Neural cell (in vitro differentiated cells): ENCODE data around the gene PDZD4. TPM values are rescaled to one million over a fixed set of nuclear protein-coding genes. Genes with fewer than 3 reads are reported as not detected.

Source experiments
- H2AFZ ChIP-seq: fragments of 200-600, 300-800 bp; sonication (generic), shearing (Covaris generic); 2 replicates; pipeline ENCODE4 v1.6.0; 2014; ENCODE audit warnings: low read depth, mild to moderate bottlenecking, antibody characterized with exemption, low read length, moderate library complexity
- H3F3A ChIP-seq: fragments of 200-600 bp; shearing (Covaris generic); 2 replicates; pipeline ENCODE4 v1.6.1; 2016; ENCODE audit warnings: mild to moderate bottlenecking, moderate library complexity, mixed read lengths, antibody characterized with exemption, low read length; ENCODE audit not compliant: insufficient read depth, poor library complexity, severe bottlenecking
- H3K27ac ChIP-seq: fragments of 200-600, 300-800 bp; sonication (generic), shearing (Covaris generic); 2 replicates; pipeline ENCODE4 v1.5.1; 2014; ENCODE audit warnings: mild to moderate bottlenecking, low read length, moderate library complexity
- H3K27me3 ChIP-seq: fragments of 300-800, 200-600 bp; sonication (generic), shearing (Covaris generic); 2 replicates; pipeline ENCODE4 v1.6.0; 2014; ENCODE audit warnings: mild to moderate bottlenecking, low read depth, low read length, moderate library complexity; ENCODE audit not compliant: insufficient read depth
- H3K36me3 ChIP-seq: fragments of 300-800, 200-600 bp; sonication (generic), shearing (Covaris generic); 2 replicates; pipeline ENCODE4 v1.5.1; 2014; ENCODE audit warnings: mild to moderate bottlenecking, antibody characterized with exemption, low read length, moderate library complexity; ENCODE audit not compliant: insufficient read depth
- H3K4me2 ChIP-seq: fragments of 300-800, 200-600 bp; sonication (generic), shearing (Covaris generic); 2 replicates; pipeline ENCODE4 v1.6.0; 2014; ENCODE audit warnings: mild to moderate bottlenecking, low read length
- H3K4me3 ChIP-seq: fragments of 300-800, 200-600 bp; sonication (generic), shearing (Covaris generic); 2 replicates; pipeline ENCODE4 v1.5.1; 2014; ENCODE audit warnings: mild to moderate bottlenecking, low read length, moderate library complexity
- H3K79me2 ChIP-seq: fragments of 200-600 bp; shearing (Covaris generic); replicated peaks from 2 replicates; pipeline ENCODE4 v1.6.0; 2014; ENCODE audit warnings: mild to moderate bottlenecking, low read length, moderate library complexity; ENCODE audit not compliant: insufficient read depth
- H3K9ac ChIP-seq: fragments of 300-800, 200-600 bp; sonication (generic), shearing (Covaris generic); 2 replicates; pipeline ENCODE4 v1.6.1; 2016; ENCODE audit warnings: mild to moderate bottlenecking, low read length, mixed read lengths
- H3K9me2 ChIP-seq: fragments of 200-600 bp; shearing (Covaris generic); 2 replicates; pipeline ENCODE4 v1.6.1; 2016; ENCODE audit warnings: mild to moderate bottlenecking, low read length, mixed read lengths; ENCODE audit not compliant: insufficient read depth
- H3K9me3 ChIP-seq: fragments of 200-600, 300-800 bp; sonication (generic), shearing (Covaris generic); 2 replicates; pipeline ENCODE4 v1.6.1; 2016; ENCODE audit warnings: mild to moderate bottlenecking, mixed run types, low read length, moderate library complexity, mixed read lengths
- H4K20me1 ChIP-seq: fragments of 200-600 bp; shearing (Covaris generic); 2 replicates; pipeline ENCODE4 v1.6.1; 2016; ENCODE audit warnings: mild to moderate bottlenecking, mixed run types; ENCODE audit not compliant: insufficient read depth
- EP300 ChIP-seq: fragments of 450-650 bp; conservative IDR thresholded peaks from 2 replicates; pipeline ENCODE4 v1.6.1; 2014; ENCODE audit warnings: antibody characterized with exemption, mild to moderate bottlenecking, moderate library complexity; ENCODE audit not compliant: poor library complexity, severe bottlenecking
- EZH2 ChIP-seq: fragments of 200-600, 300-800 bp; shearing (Covaris generic), sonication (generic); IDR thresholded peaks from 2 replicates; pipeline ENCODE4 v1.6.1; 2014; ENCODE audit warnings: antibody characterized with exemption, low read length, borderline replicate concordance, mild to moderate bottlenecking; ENCODE audit not compliant: insufficient read depth, poor library complexity, severe bottlenecking
- MXI1 ChIP-seq: fragments of 450-650 bp; conservative IDR thresholded peaks from 2 replicates; pipeline ENCODE4 v1.6.1; 2014; ENCODE audit warnings: antibody characterized with exemption, mild to moderate bottlenecking; ENCODE audit not compliant: poor library complexity, severe bottlenecking
- POLR2AphosphoS5 ChIP-seq: IDR thresholded peaks from 2 replicates; pipeline ENCODE4 v1.6.1; 2012
- RAD21 ChIP-seq: fragments of 450-650 bp; conservative IDR thresholded peaks from 2 replicates; pipeline ENCODE4 v1.6.1; 2014; ENCODE audit warnings: antibody characterized with exemption, mild to moderate bottlenecking, moderate library complexity
- SMC3 ChIP-seq: fragments of 450-650 bp; conservative IDR thresholded peaks from 2 replicates; pipeline ENCODE4 v1.6.1; 2014; ENCODE audit warnings: antibody characterized with exemption, mild to moderate bottlenecking, moderate library complexity; ENCODE audit not compliant: poor library complexity
- TAF1 ChIP-seq: IDR thresholded peaks from 2 replicates; pipeline ENCODE4 v1.6.1; 2012; ENCODE audit warnings: low read depth
- polyA plus RNA-seq: library from polyadenylated mRNA; depleted of rRNA; stranded (reverse); fragments of >200 nt; gene quantifications from 2 replicates; pipeline ENCODE4 v1.2.3, GENCODE V29; 2014
- TF ChIP-seq, protein P1 (sequence below): fragments of 450-650 bp; IDR thresholded peaks from 2 replicates; pipeline ENCODE4 v1.5.1; 2014; ENCODE audit warnings: antibody characterized with exemption, mild to moderate bottlenecking, moderate library complexity; ENCODE audit not compliant: poor library complexity, severe bottlenecking
- TF ChIP-seq, protein P2 (sequence below): IDR thresholded peaks from 2 replicates; pipeline ENCODE4 v1.6.1; 2012; ENCODE audit warnings: borderline replicate concordance

The PDZD4 gene
- polyA plus RNA-seq, 1 donor from 2014 or later = 343 TPM

DNA sequence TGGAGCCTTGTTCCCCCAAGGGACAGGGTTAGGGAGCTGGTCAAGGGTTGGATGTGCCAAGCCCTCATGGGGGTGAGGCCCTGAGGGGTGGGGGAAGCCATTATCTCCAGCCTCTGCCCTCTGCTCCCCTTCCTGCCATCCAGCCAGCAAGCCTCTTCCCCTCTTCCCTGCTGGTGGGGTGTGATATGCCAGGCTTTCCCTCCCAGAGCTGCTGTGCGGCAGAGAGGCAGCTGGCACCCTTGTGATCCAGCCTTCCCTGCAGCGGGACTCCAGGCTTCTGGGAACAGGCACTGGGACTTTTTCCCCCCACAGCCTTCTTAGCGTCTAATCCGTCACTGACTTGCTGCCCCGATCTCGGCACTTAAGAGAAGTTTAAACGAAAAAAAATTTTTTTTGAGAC, 29.6 kb downstream of the PDZD4 start:
- H3K4me3 ChIP-seq = no peak overlapping the region
- TF ChIP-seq, protein P1, sequence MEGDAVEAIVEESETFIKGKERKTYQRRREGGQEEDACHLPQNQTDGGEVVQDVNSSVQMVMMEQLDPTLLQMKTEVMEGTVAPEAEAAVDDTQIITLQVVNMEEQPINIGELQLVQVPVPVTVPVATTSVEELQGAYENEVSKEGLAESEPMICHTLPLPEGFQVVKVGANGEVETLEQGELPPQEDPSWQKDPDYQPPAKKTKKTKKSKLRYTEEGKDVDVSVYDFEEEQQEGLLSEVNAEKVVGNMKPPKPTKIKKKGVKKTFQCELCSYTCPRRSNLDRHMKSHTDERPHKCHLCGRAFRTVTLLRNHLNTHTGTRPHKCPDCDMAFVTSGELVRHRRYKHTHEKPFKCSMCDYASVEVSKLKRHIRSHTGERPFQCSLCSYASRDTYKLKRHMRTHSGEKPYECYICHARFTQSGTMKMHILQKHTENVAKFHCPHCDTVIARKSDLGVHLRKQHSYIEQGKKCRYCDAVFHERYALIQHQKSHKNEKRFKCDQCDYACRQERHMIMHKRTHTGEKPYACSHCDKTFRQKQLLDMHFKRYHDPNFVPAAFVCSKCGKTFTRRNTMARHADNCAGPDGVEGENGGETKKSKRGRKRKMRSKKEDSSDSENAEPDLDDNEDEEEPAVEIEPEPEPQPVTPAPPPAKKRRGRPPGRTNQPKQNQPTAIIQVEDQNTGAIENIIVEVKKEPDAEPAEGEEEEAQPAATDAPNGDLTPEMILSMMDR = no peak
- TF ChIP-seq EP300 = no peak
- no peak for TF ChIP-seq MXI1
- no peak for TF ChIP-seq EZH2
- no peak for TF ChIP-seq POLR2AphosphoS5
- TF ChIP-seq TAF1 = no peak
- TF ChIP-seq SMC3 = no peak
- TF ChIP-seq, protein P2, sequence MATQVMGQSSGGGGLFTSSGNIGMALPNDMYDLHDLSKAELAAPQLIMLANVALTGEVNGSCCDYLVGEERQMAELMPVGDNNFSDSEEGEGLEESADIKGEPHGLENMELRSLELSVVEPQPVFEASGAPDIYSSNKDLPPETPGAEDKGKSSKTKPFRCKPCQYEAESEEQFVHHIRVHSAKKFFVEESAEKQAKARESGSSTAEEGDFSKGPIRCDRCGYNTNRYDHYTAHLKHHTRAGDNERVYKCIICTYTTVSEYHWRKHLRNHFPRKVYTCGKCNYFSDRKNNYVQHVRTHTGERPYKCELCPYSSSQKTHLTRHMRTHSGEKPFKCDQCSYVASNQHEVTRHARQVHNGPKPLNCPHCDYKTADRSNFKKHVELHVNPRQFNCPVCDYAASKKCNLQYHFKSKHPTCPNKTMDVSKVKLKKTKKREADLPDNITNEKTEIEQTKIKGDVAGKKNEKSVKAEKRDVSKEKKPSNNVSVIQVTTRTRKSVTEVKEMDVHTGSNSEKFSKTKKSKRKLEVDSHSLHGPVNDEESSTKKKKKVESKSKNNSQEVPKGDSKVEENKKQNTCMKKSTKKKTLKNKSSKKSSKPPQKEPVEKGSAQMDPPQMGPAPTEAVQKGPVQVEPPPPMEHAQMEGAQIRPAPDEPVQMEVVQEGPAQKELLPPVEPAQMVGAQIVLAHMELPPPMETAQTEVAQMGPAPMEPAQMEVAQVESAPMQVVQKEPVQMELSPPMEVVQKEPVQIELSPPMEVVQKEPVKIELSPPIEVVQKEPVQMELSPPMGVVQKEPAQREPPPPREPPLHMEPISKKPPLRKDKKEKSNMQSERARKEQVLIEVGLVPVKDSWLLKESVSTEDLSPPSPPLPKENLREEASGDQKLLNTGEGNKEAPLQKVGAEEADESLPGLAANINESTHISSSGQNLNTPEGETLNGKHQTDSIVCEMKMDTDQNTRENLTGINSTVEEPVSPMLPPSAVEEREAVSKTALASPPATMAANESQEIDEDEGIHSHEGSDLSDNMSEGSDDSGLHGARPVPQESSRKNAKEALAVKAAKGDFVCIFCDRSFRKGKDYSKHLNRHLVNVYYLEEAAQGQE = no peak
- no peak for TF ChIP-seq RAD21
- H3K27me3 ChIP-seq = no peaks in the 10 kb centered on the region
- H3K9me2 ChIP-seq = no peaks in the 10 kb centered on the region
- H3K4me2 ChIP-seq = no peak overlapping the region
- no peaks in the 10 kb centered on the region for H4K20me1 ChIP-seq
- no peaks in the 10 kb centered on the region for H3F3A ChIP-seq
- H3K9ac ChIP-seq = no peak overlapping the region
- H3K36me3 ChIP-seq = no peaks in the 10 kb centered on the region
- H2AFZ ChIP-seq = no peak overlapping the region
- H3K9me3 ChIP-seq = no peaks in the 10 kb centered on the region
- H3K79me2 ChIP-seq = peaks cover 13% of the 10 kb centered on the region
- H3K27ac ChIP-seq = no peak overlapping the region

DNA sequence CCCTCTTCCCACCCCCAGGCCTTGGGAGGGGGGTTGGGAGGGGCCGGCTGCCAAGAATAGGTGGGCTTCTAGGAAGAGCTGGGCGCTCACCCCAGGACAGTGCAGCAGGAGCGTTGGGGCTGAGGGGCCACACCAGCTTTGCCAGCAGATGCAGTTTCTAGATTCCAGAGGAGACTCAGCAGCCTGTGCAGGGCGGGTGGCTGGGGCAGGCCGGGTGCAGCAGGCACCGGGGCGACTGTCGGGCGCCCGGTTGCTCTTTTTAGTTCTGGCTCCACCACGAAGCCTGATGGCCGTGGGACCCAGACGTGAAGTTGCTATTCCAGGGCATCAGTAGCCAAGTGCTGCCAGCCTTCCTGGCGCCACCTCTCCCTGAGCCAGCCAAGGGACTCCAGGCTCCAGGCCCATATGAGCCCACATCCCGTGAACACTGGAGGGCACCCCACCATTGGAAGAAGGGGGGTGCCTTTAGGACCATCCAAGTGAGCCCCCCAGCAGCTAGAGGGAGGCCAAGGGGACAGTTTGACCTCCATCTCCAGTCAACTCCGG, 30.1 kb downstream of the PDZD4 start:
- peaks cover 18% of the 10 kb centered on the region for H3K79me2 ChIP-seq
- H3K36me3 ChIP-seq = no peaks in the 10 kb centered on the region
- no peak overlapping the region for H3K4me3 ChIP-seq
- no peak overlapping the region for H2AFZ ChIP-seq
- H3K9ac ChIP-seq = no peak overlapping the region
- no peaks in the 10 kb centered on the region for H3K27me3 ChIP-seq
- H3F3A ChIP-seq = no peaks in the 10 kb centered on the region
- H3K27ac ChIP-seq = no peak overlapping the region
- no peak overlapping the region for H3K4me2 ChIP-seq
- TF ChIP-seq, protein P2 = no peak
- TF ChIP-seq EP300 = no peak
- TF ChIP-seq, protein P1 = no peak
- no peak for TF ChIP-seq EZH2
- no peaks in the 10 kb centered on the region for H3K9me2 ChIP-seq
- no peaks in the 10 kb centered on the region for H4K20me1 ChIP-seq
- no peaks in the 10 kb centered on the region for H3K9me3 ChIP-seq
